HG03565 (cell line): ENCODE results near the gene SALL1.

ENCODE experiments used
- ATAC-seq: cut with Tn5 transposase; IDR thresholded peaks from one replicate; pipeline ENCODE4 v1.9.1; 2021; ENCODE audit warnings: mild to moderate bottlenecking, moderate library complexity; ENCODE audit not compliant: unreplicated experiment

SALL1 gene

GRCh38 chr16:51143196-51143977, 7.7 kb downstream of the SALL1 start:
- no peak for ATAC-seq

GRCh38 chr16:51141541-51141940, 9.5 kb downstream of the SALL1 start:
- ATAC-seq: no peak

GRCh38 chr16:51141106-51141505, 10.0 kb downstream of the SALL1 start:
- no peak for ATAC-seq

- no peak for ATAC-seq
These were observed 11.0 kb downstream of the SALL1 start for GRCh38 chr16:51140112-51140511.

- no peak for ATAC-seq
These were observed 11.5 kb downstream of the SALL1 start for GRCh38 chr16:51139568-51139967.

GRCh38 chr16:51138178-51138577, 12.9 kb downstream of the SALL1 start:
- no peak for ATAC-seq

- ATAC-seq: no peak
These were observed 14.0 kb downstream of the SALL1 start for GRCh38 chr16:51137097-51137496.

- no peak for ATAC-seq
These were observed 16.2 kb downstream of the SALL1 start for GRCh38 chr16:51134876-51135275.

- ATAC-seq: no peak
These were observed 16.7 kb downstream of the SALL1 start for GRCh38 chr16:51134269-51134812.

- ATAC-seq: no peak
These were observed 17.4 kb downstream of the SALL1 start for GRCh38 chr16:51133688-51134087.

GRCh38 chr16:51133183-51133582, 17.9 kb downstream of the SALL1 start:
- ATAC-seq: no peak

- no peak for ATAC-seq
These were observed 18.5 kb downstream of the SALL1 start for GRCh38 chr16:51132490-51133115.

GRCh38 chr16:51131619-51132018, 19.5 kb downstream of the SALL1 start:
- no peak for ATAC-seq

GRCh38 chr16:51129105-51129504, 22.0 kb downstream of the SALL1 start:
- no peak for ATAC-seq

GRCh38 chr16:51125992-51126391, 25.1 kb downstream of the SALL1 start:
- ATAC-seq: no peak

- no peak for ATAC-seq
These were observed 26.2 kb downstream of the SALL1 start for GRCh38 chr16:51124896-51125295.

- no peak for ATAC-seq
These were observed 29.2 kb downstream of the SALL1 start for GRCh38 chr16:51121850-51122249.

GRCh38 chr16:51120730-51121347, 30.2 kb downstream of the SALL1 start:
- ATAC-seq: no peak

GRCh38 chr16:51119973-51120729, 30.9 kb downstream of the SALL1 start:
- no peak for ATAC-seq

- no peak for ATAC-seq
These were observed 31.5 kb downstream of the SALL1 start for GRCh38 chr16:51119556-51119955.

GRCh38 chr16:51116353-51116752, 34.7 kb downstream of the SALL1 start:
- ATAC-seq: no peak
